Measurements from ENCODE around the gene QPCTL. TPM values are rescaled to one million over a fixed set of nuclear protein-coding genes. Genes with fewer than 3 reads are reported as not detected.

QPCTL gene
- total and polyA plus RNA-seq, 9 of the 15 experiments (the other 6 are each of a cell fraction or from before 2014, with no cell fraction given), result 0.99 to 31.3 (median 12.7) TPM

- TF ChIP-seq ZNF609 (CRISPR knock-in tag; IDR thresholded peaks at IDR 0.05; ENCODE audit: borderline replicate concordance) (no peak), OTX1 (CRISPR knock-in tag; IDR thresholded peaks at IDR 0.05) (peak; percentile 70; the same call in 1 of the 2 replicates), XRCC5 (IDR thresholded peaks at IDR 0.05; ENCODE audit: low read depth, low read length) (peak; percentile 57; the same call in 1 of the 2 replicates), GABPA (tag; conservative IDR thresholded peaks at IDR 0.05; ENCODE audit: low read depth) (peak; percentile 97), RBBP5 (IDR thresholded peaks at IDR 0.05; ENCODE audit: borderline replicate concordance, insufficient read depth, low read length, poor library complexity, severe bottlenecking) (peak; percentile 69), PYGO2 (tag; IDR thresholded peaks at IDR 0.05) (no peak), EWSR1 (IDR thresholded peaks at IDR 0.05; ENCODE audit: borderline replicate concordance, low read depth, partially characterized antibody) (no peak), ZNF766 (CRISPR knock-in tag; conservative IDR thresholded peaks at IDR 0.05) (0 out of 2 replicates have a peak, but pooled peaks have one; percentile 33), SNAPC5 (CRISPR knock-in tag; IDR thresholded peaks at IDR 0.05) (no peak), PKNOX1 (IDR thresholded peaks at IDR 0.05) (no peak), DNMT1 (IDR thresholded peaks at IDR 0.05) (no peak), TFAM (CRISPR knock-in tag; conservative IDR thresholded peaks at IDR 0.05) (no peak), CTCFL (IDR thresholded peaks at IDR 0.05; ENCODE audit: borderline replicate concordance, insufficient read depth, low read depth, low read length, poor library complexity, severe bottlenecking) (peak; percentile 41), SUPT5H (IDR thresholded peaks at IDR 0.05) (peak; percentile 99), MYNN (IDR thresholded peaks at IDR 0.05) (no peak), MYNN (CRISPR knock-in tag; IDR thresholded peaks at IDR 0.05) (no peak), ETV5 (CRISPR knock-in tag; IDR thresholded peaks at IDR 0.05; ENCODE audit: low read depth) (0 out of 2 replicates have a peak, but pooled peaks have one; percentile 56), CHD4 (IDR thresholded peaks at IDR 0.05; ENCODE audit: insufficient read depth, insufficient replicate concordance, low read depth, low read length, poor library complexity, severe bottlenecking) (no peak), TARDBP (IDR thresholded peaks at IDR 0.05) (no peak), RNF2 (IDR thresholded peaks at IDR 0.05) (no peak), ZNF282 (CRISPR knock-in tag; IDR thresholded peaks at IDR 0.05) (no peak)
These were observed 815 bp upstream of the QPCTL start, which contains the start of gene SNRPD2 (continued) for GRCh38 chr19:45691516-45692186.

All from K562 (cell line).